Panc1 (cell line): ENCODE measurements around the gene UPP1. TPM values are rescaled to one million over a fixed set of nuclear protein-coding genes. Genes with fewer than 3 reads are reported as not detected.
A peak's percentile ranks its signal among the peaks of the same experiment; 100 is the strongest.
"Not testable (repeated sequence)": the region's sequence is repeated elsewhere in the genome, so short reads cannot be mapped to it uniquely, and the experiment has no call there.

Experiments used
- ATAC-seq: fragments of 200-7000 bp; cut with Tn5 transposase; 2 replicates; pipeline ENCODE4 v1.9.1; 2020; ENCODE audit warnings: mild to moderate bottlenecking, moderate library complexity
- BruUV-seq: library from RNA; stranded (reverse); fragments of 400-500 nt; replicated peaks from 2 replicates; lab custom pipeline; 2021; lab: Mats Ljungman, UMichigan
- CTCF ChIA-PET: fragments of 300-600 bp; sonication (Branson Sonifier 250); formaldehyde crosslinking; loops from one replicate; lab custom pipeline; 2022; ENCODE audit warnings: antibody characterized with exemption; lab: Charles Lee
- POLR2A ChIA-PET: fragments of 300-600 bp; sonication (Branson Sonifier 250); formaldehyde crosslinking; loops from one replicate; lab custom pipeline; 2022; ENCODE audit warnings: antibody characterized with exemption; lab: Charles Lee
- DNase-seq: peaks from one replicate; pipeline ENCODE4 v3.0.0-alpha.2; 2010; ENCODE audit warnings: low read depth, low spot score
- H3K27ac ChIP-seq: 2 replicates; pipeline ENCODE4 v1.5.1; 2011; ENCODE audit warnings: mild to moderate bottlenecking, low read length, inconsistent platforms
- H3K27me3 ChIP-seq: fragments of 200-500 bp; sonication (Bioruptor generic); 2 replicates; pipeline ENCODE4 v1.6.0; 2014; ENCODE audit warnings: low read length, inconsistent platforms; ENCODE audit not compliant: control insufficient read depth, insufficient read depth
- H3K36me3 ChIP-seq: fragments of 200-500 bp; sonication (Bioruptor generic); 2 replicates; pipeline ENCODE4 v1.5.1; 2014; ENCODE audit warnings: inconsistent platforms, mild to moderate bottlenecking, low read length, moderate library complexity; ENCODE audit not compliant: control insufficient read depth, insufficient read depth
- H3K4me1 ChIP-seq: 2 replicates; pipeline ENCODE4 v1.5.1; 2011; ENCODE audit warnings: inconsistent platforms, mild to moderate bottlenecking, low read length, moderate library complexity; ENCODE audit not compliant: control insufficient read depth, insufficient read depth
- H3K4me3 ChIP-seq, 2 experiments: 2 replicates each; pipeline ENCODE4 v1.5.1; 2011 to 2012; ENCODE audit warnings: low read depth in 2 of 2, low read length in 2 of 2, mild to moderate bottlenecking in 2 of 2, inconsistent platforms in 1 of 2, moderate library complexity in 1 of 2
- H3K9me3 ChIP-seq: fragments of 200-500 bp; sonication (Bioruptor generic); 2 replicates; pipeline ENCODE4 v1.5.1; 2014; ENCODE audit warnings: low read depth, mild to moderate bottlenecking, inconsistent platforms, low read length, moderate library complexity; ENCODE audit not compliant: control insufficient read depth, insufficient read depth
- CTCF ChIP-seq: fragments of 450-650 bp; IDR thresholded peaks from 2 replicates; pipeline ENCODE4 v1.5.1; 2017; ENCODE audit warnings: mild to moderate bottlenecking
- POLR2AphosphoS5 ChIP-seq: IDR thresholded peaks from 2 replicates; pipeline ENCODE4 v1.6.1; 2012; ENCODE audit warnings: mild to moderate bottlenecking, low read depth, low read length, moderate library complexity
- REST ChIP-seq, 2 experiments: IDR thresholded peaks; 2 replicates each; pipeline ENCODE4 v1.6.1; 2011 to 2012; ENCODE audit warnings: low read depth in 2 of 2, control low read depth in 1 of 2, low read length in 1 of 2, mild to moderate bottlenecking in 1 of 2, moderate library complexity in 1 of 2; ENCODE audit not compliant: insufficient read depth in 1 of 2
- SIN3A ChIP-seq: IDR thresholded peaks from 2 replicates; pipeline ENCODE4 v1.6.1; 2012; ENCODE audit warnings: low read depth, mild to moderate bottlenecking, low read length, moderate library complexity, borderline replicate concordance; ENCODE audit not compliant: insufficient read depth
- TCF7L2 ChIP-seq: IDR thresholded peaks from 2 replicates; pipeline ENCODE4 v1.6.1; 2011; ENCODE audit warnings: mild to moderate bottlenecking, low read depth, low read length, inconsistent platforms
- in situ Hi-C: cut with HindIII; loops from 2 replicates; pipeline ENCODE4 v1.10.0; 2016; ENCODE audit warnings: low sequenced_read_pairs, low pct_unique_long_range_greater_than_20kb
- intact Hi-C: fragments of 100-400 bp; cut with micrococcal nuclease; formaldehyde crosslinking; loops from one replicate; pipeline ENCODE4 v1.10.0; 2022; ENCODE audit not compliant: unreplicated experiment
- total RNA-seq: library from RNA; stranded (reverse); gene quantifications from one replicate; pipeline ENCODE4 v1.2.1, GENCODE V29; 2021; ENCODE audit not compliant: unreplicated experiment

Gene UPP1
- total RNA-seq, 1 experiment from 2014 or later = 331 TPM

GRCh38 chr7:48078470-48078869 is 10.6 kb upstream of the UPP1 start:
- Histone ChIP-seq H3K36me3 (no peaks in the 10 kb centered on the region), H3K27me3 (no peaks in the 10 kb centered on the region), H3K27ac (peak overlapping the region; percentile 29; the same call in 1 of the 2 replicates), H3K4me3 (no peak overlapping the region), H3K9me3 (no peaks in the 10 kb centered on the region), H3K4me1 (peaks cover 16% of the 10 kb centered on the region)
- POLR2A ChIA-PET = interaction anchor here (0.7 kb wide), 1 partner anchor 70 kb away, joined by 5 read pairs; no protein-coding TSS in a partner anchor
- DNase-seq = no peak
- BruUV-seq = no TSS peak
- CTCF ChIA-PET = no interaction called here
- TF ChIP-seq CTCF = no peak
- no peak for TF ChIP-seq TCF7L2
- no peak for TF ChIP-seq SIN3A
- no peak for TF ChIP-seq REST (IDR thresholded peaks at IDR 0.05; ENCODE audit: insufficient read depth in 1 of 2, low read depth in 2 of 2, low read length in 1 of 2)
- no peak for TF ChIP-seq POLR2AphosphoS5
- ATAC-seq = no peak
- in situ Hi-C loops (loop anchor here (10.0 kb wide), 1 partner anchor 84 kb away; no protein-coding TSS in a partner anchor), intact Hi-C loops (no loop called here)

- H3K36me3 ChIP-seq, DNase-seq, H3K27me3 ChIP-seq, in situ Hi-C loops, ATAC-seq, H3K4me3 ChIP-seq, BruUV-seq, H3K9me3 ChIP-seq, CTCF ChIA-PET: not testable (repeated sequence)
- intact Hi-C loops = loop anchor here (10.0 kb wide), 1 partner anchor 508 kb away; no protein-coding TSS in a partner anchor
- H3K27ac ChIP-seq = peak overlapping the region; percentile 100
- H3K4me1 ChIP-seq = peaks cover 53% of the 10 kb centered on the region
- POLR2A ChIA-PET = interaction anchor here (0.7 kb wide), 1 partner anchor 87 kb away, joined by 3 read pairs; no protein-coding TSS in a partner anchor
These were observed 6.7 kb upstream of the UPP1 start for GRCh38 chr7:48082378-48082777.

DNA sequence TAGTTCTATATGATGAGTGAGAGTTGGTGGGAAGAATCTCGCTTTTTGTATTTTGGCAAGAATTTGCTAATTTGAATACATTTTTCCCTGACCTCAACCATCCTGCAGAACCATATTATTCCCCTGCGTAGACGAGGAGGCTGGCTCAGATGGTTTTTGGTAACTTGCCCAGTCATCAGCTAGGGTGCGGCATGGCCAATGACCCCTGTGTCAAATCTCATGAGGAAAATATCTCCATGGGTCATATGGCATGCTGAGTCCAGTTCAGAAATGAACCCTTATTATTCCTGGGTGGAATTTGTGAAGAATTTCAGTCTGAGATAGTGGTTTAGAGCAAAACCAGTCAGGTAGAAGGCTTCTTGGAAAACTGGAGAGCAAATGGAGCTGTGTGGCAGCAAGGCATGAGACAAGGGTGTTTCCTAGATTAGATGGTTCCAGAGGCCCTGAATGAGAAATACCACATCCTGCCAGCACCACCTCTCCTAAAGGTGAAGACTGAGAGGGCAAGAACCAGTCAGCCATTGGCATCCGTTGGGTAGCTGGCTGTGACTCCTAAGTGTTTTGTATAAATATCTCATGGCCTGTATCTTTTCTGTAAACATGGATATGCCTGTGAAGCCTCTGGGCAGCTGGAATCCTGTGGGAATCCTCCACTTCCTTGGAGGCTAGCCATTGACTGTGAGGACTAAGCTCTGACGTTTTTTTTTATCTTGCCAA is 5.8 kb upstream of the UPP1 start:
- no peaks in the 10 kb centered on the region for H3K36me3 ChIP-seq
- intact Hi-C loops = loop anchor here (10.0 kb wide), 1 partner anchor 508 kb away; no protein-coding TSS in a partner anchor
- H3K4me1 ChIP-seq = peaks cover 61% of the 10 kb centered on the region
- in situ Hi-C loops = no loop called here
- TF ChIP-seq CTCF (no peak), TCF7L2 (peak; percentile 31; the same call in 1 of the 2 replicates)
- ATAC-seq = no peak
- BruUV-seq = no TSS peak
- no peaks in the 10 kb centered on the region for H3K9me3 ChIP-seq
- ChIA-PET POLR2A (no interaction called here), CTCF (no interaction called here)
- no peak overlapping the region for H3K4me3 ChIP-seq
- H3K27ac ChIP-seq = peak overlapping the region; percentile 100
- H3K27me3 ChIP-seq = no peaks in the 10 kb centered on the region
- no peak for DNase-seq
